WTC11 (cell line): ENCODE measurements around the gene SMPD1. TPM values are rescaled to one million over a fixed set of nuclear protein-coding genes. Genes with fewer than 3 reads are reported as not detected.

ENCODE experiments used
- ATAC-seq: fragments of 200-7000 bp; cut with Tn5 transposase; 2 replicates; pipeline ENCODE4 v1.10.0; 2021; ENCODE audit warnings: mild to moderate bottlenecking, moderate library complexity
- CTCF ChIA-PET: fragments of 300-600 bp; sonication (Branson Sonifier 250); formaldehyde crosslinking; loops from one replicate; lab custom pipeline; 2021; ENCODE audit warnings: antibody characterized with exemption; lab: Charles Lee
- POLR2A ChIA-PET: fragments of 350-600 bp; sonication (Branson Sonifier 250); formaldehyde crosslinking; loops from one replicate; lab custom pipeline; 2021; ENCODE audit warnings: antibody characterized with exemption; lab: Charles Lee
- DNase-seq: peaks from one replicate; pipeline ENCODE4 v3.0.0; 2021; ENCODE audit warnings: low spot score
- H3K27ac Mint-ChIP-seq: 2 replicates; pipeline ENCODE4 v1.8.0; 2021; ENCODE audit warnings: mixed read lengths
- H3K27me3 Mint-ChIP-seq: 2 replicates; pipeline ENCODE4 v1.8.0; 2021; ENCODE audit warnings: low read depth, mild to moderate bottlenecking, moderate library complexity, mixed read lengths
- H3K36me3 Mint-ChIP-seq: 2 replicates; pipeline ENCODE4 v1.8.0; 2021; ENCODE audit warnings: mixed read lengths
- H3K4me1 Mint-ChIP-seq: 2 replicates; pipeline ENCODE4 v1.8.0; 2022; ENCODE audit warnings: mixed read lengths
- H3K4me3 Mint-ChIP-seq: 2 replicates; pipeline ENCODE4 v1.8.0; 2021; ENCODE audit warnings: mild to moderate bottlenecking, moderate library complexity, mixed read lengths
- H3K9me3 Mint-ChIP-seq: 2 replicates; pipeline ENCODE4 v1.8.0; 2021; ENCODE audit warnings: mixed read lengths
- AR ChIP-seq: fragments of 250-450 bp; sonication (Bioruptor Pico); IDR thresholded peaks from 2 replicates; pipeline ENCODE4 v1.9.0; 2021; ENCODE audit warnings: mild to moderate bottlenecking
- ARID4B ChIP-seq: sonication (generic); formaldehyde crosslinking; IDR thresholded peaks from 2 replicates; pipeline ENCODE4 v1.8.0; 2023; ENCODE audit warnings: missing genetic modification reagents, mild to moderate bottlenecking, borderline replicate concordance
- ELF4 ChIP-seq: sonication (generic); formaldehyde crosslinking; IDR thresholded peaks from 2 replicates; pipeline ENCODE4 v1.8.1; 2022; ENCODE audit warnings: low read depth, mild to moderate bottlenecking, moderate library complexity, missing genetic modification reagents
- ESRRA ChIP-seq: sonication (generic); formaldehyde crosslinking; IDR thresholded peaks from 2 replicates; pipeline ENCODE4 v1.8.1; 2022; ENCODE audit warnings: mild to moderate bottlenecking, missing genetic modification reagents, borderline replicate concordance
- MXD4 ChIP-seq: fragments of 250-450 bp; sonication (Bioruptor Pico); IDR thresholded peaks from 2 replicates; pipeline ENCODE4 v1.8.0; 2021; ENCODE audit warnings: mild to moderate bottlenecking, moderate library complexity, borderline replicate concordance
- NR3C1 ChIP-seq: sonication (generic); formaldehyde crosslinking; conservative IDR thresholded peaks from 2 replicates; pipeline ENCODE4 v1.8.1; 2023; ENCODE audit warnings: low read depth, mild to moderate bottlenecking, missing genetic modification reagents
- OVOL2 ChIP-seq: fragments of 250-450 bp; sonication (Bioruptor Pico); IDR thresholded peaks from 2 replicates; pipeline ENCODE4 v1.9.0; 2021; ENCODE audit warnings: mild to moderate bottlenecking, borderline replicate concordance
- RORB ChIP-seq: fragments of 250-450 bp; sonication (Bioruptor Pico); IDR thresholded peaks from 2 replicates; pipeline ENCODE4 v1.9.0; 2021; ENCODE audit warnings: mild to moderate bottlenecking
- SOX15 ChIP-seq: fragments of 250-450 bp; sonication (Bioruptor Pico); IDR thresholded peaks from 2 replicates; pipeline ENCODE4 v1.9.0; 2021; ENCODE audit warnings: mild to moderate bottlenecking
- ZNF317 ChIP-seq: sonication (generic); formaldehyde crosslinking; IDR thresholded peaks from 2 replicates; pipeline ENCODE4 v1.8.1; 2023; ENCODE audit warnings: low read depth, mild to moderate bottlenecking, moderate library complexity, missing genetic modification reagents, borderline replicate concordance
- ZNF416 ChIP-seq: fragments of 250-450 bp; sonication (Bioruptor Pico); IDR thresholded peaks from 2 replicates; pipeline ENCODE4 v1.9.0; 2021; ENCODE audit warnings: mild to moderate bottlenecking, inconsistent platforms
- total RNA-seq: library from RNA; stranded (reverse); gene quantifications from 3 replicates; pipeline ENCODE4 v1.2.3, GENCODE V29; 2021
- TF ChIP-seq, protein P1 (sequence below): sonication (generic); formaldehyde crosslinking; IDR thresholded peaks from 2 replicates; pipeline ENCODE4 v1.8.1; 2022; ENCODE audit warnings: mild to moderate bottlenecking, moderate library complexity, missing genetic modification reagents
- TF ChIP-seq, protein P2 (sequence below): sonication (generic); formaldehyde crosslinking; IDR thresholded peaks from 2 replicates; pipeline ENCODE4 v1.8.1; 2023; ENCODE audit warnings: mild to moderate bottlenecking, missing genetic modification reagents, moderate library complexity
- TF ChIP-seq, protein P3 (sequence below): fragments of 250-450 bp; sonication (Bioruptor Pico); IDR thresholded peaks from 2 replicates; pipeline ENCODE4 v1.9.0; 2021; ENCODE audit warnings: mild to moderate bottlenecking, borderline replicate concordance

The SMPD1 gene
- total RNA-seq, 1 experiment from 2014 or later, result 4.4 TPM

DNA sequence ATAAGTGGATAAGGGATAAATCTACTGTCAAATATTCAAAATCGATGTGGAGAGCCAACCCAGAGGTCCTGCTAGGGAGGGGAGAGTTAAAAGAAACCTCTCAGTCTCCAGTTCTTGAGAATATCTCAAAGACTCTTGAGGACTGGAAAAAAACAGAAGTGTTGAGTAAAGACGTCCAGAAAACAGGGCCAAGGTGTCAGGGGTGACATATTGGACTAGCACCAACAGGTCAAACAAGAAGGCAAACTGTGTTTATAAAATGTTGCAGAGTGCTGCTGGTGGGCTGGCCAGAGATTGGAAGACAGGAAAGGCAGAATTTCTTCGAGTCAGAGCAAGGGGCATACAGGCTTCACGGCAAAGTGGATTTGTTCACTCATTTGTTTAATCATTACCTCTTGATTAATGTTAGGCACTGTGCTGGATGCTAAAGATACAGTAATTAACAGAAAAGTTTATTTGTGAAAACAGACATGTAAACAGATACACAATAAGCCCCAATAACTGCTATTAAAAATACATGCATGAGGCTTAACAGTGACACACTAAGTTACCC lies 33.7 kb upstream of the SMPD1 start (continued):
- TF ChIP-seq, protein P1, sequence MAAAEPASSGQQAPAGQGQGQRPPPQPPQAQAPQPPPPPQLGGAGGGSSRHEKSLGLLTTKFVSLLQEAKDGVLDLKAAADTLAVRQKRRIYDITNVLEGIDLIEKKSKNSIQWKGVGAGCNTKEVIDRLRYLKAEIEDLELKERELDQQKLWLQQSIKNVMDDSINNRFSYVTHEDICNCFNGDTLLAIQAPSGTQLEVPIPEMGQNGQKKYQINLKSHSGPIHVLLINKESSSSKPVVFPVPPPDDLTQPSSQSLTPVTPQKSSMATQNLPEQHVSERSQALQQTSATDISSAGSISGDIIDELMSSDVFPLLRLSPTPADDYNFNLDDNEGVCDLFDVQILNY, result no peak
- TF ChIP-seq OVOL2 (CRISPR knock-in tag), result no peak
- no peak for TF ChIP-seq SOX15 (CRISPR knock-in tag)
- TF ChIP-seq ZNF317 (CRISPR knock-in tag), result no peak
- no peak for TF ChIP-seq ZNF416 (CRISPR knock-in tag)
- TF ChIP-seq RORB, result no peak

DNA sequence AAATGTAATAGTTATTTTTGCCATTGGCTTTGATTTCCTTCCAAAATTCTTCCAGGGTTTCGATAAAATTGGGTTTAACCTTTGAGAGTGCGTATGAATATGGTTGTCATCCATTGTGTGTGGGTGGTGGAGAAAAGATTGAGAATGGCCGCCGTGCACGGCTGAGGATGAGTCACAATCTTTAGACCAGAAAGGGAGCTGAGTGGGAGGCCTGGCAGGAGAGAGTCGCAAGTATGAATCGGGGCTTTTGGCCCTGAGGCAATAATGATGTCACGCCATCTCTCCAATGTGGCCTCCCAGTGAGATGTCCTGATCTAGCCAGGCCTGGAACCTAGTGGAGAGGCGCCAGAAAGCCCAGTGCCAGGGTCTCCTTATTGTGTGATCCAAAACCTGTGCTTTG lies 33.1 kb upstream of the SMPD1 start:
- H3K9me3 Mint-ChIP-seq, result no peaks in the 10 kb centered on the region
- no peak overlapping the region for H3K27ac Mint-ChIP-seq
- peaks cover 5% of the 10 kb centered on the region for H3K4me1 Mint-ChIP-seq
- TF ChIP-seq MXD4 (CRISPR knock-in tag) (no peak), ARID4B (CRISPR knock-in tag) (no peak), AR (no peak), ESRRA (no peak), NR3C1 (CRISPR knock-in tag) (no peak), ELF4 (no peak)
- TF ChIP-seq, protein P2, sequence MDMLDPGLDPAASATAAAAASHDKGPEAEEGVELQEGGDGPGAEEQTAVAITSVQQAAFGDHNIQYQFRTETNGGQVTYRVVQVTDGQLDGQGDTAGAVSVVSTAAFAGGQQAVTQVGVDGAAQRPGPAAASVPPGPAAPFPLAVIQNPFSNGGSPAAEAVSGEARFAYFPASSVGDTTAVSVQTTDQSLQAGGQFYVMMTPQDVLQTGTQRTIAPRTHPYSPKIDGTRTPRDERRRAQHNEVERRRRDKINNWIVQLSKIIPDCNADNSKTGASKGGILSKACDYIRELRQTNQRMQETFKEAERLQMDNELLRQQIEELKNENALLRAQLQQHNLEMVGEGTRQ (CRISPR knock-in tag), result no peak
- TF ChIP-seq, protein P3, sequence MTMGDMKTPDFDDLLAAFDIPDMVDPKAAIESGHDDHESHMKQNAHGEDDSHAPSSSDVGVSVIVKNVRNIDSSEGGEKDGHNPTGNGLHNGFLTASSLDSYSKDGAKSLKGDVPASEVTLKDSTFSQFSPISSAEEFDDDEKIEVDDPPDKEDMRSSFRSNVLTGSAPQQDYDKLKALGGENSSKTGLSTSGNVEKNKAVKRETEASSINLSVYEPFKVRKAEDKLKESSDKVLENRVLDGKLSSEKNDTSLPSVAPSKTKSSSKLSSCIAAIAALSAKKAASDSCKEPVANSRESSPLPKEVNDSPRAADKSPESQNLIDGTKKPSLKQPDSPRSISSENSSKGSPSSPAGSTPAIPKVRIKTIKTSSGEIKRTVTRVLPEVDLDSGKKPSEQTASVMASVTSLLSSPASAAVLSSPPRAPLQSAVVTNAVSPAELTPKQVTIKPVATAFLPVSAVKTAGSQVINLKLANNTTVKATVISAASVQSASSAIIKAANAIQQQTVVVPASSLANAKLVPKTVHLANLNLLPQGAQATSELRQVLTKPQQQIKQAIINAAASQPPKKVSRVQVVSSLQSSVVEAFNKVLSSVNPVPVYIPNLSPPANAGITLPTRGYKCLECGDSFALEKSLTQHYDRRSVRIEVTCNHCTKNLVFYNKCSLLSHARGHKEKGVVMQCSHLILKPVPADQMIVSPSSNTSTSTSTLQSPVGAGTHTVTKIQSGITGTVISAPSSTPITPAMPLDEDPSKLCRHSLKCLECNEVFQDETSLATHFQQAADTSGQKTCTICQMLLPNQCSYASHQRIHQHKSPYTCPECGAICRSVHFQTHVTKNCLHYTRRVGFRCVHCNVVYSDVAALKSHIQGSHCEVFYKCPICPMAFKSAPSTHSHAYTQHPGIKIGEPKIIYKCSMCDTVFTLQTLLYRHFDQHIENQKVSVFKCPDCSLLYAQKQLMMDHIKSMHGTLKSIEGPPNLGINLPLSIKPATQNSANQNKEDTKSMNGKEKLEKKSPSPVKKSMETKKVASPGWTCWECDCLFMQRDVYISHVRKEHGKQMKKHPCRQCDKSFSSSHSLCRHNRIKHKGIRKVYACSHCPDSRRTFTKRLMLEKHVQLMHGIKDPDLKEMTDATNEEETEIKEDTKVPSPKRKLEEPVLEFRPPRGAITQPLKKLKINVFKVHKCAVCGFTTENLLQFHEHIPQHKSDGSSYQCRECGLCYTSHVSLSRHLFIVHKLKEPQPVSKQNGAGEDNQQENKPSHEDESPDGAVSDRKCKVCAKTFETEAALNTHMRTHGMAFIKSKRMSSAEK (CRISPR knock-in tag), result no peak
- ChIA-PET POLR2A (no interaction called here), CTCF (interaction anchor here (1.1 to 1.2 kb wide), 3 partner anchors 22 to 106 kb away, joined by 3 to 5 read pairs (median 3); no protein-coding TSS in a partner anchor)
- H3K27me3 Mint-ChIP-seq, result no peaks in the 10 kb centered on the region
- no peaks in the 10 kb centered on the region for H3K36me3 Mint-ChIP-seq
- H3K4me3 Mint-ChIP-seq, result no peak overlapping the region
- DNase-seq (no peak), ATAC-seq (no peak)
